HG03558 (cell line): ENCODE data around the gene AVL9.
"Not testable (repeated sequence)": the region's sequence is repeated elsewhere in the genome, so short reads cannot be mapped to it uniquely, and the experiment has no call there.

Experiments used
- ATAC-seq: cut with Tn5 transposase; IDR thresholded peaks from one replicate; pipeline ENCODE4 v1.9.1; 2021; ENCODE audit warnings: moderate number of reproducible peaks; ENCODE audit not compliant: unreplicated experiment; ENCODE audit errors: extremely low read depth

Gene AVL9

DNA sequence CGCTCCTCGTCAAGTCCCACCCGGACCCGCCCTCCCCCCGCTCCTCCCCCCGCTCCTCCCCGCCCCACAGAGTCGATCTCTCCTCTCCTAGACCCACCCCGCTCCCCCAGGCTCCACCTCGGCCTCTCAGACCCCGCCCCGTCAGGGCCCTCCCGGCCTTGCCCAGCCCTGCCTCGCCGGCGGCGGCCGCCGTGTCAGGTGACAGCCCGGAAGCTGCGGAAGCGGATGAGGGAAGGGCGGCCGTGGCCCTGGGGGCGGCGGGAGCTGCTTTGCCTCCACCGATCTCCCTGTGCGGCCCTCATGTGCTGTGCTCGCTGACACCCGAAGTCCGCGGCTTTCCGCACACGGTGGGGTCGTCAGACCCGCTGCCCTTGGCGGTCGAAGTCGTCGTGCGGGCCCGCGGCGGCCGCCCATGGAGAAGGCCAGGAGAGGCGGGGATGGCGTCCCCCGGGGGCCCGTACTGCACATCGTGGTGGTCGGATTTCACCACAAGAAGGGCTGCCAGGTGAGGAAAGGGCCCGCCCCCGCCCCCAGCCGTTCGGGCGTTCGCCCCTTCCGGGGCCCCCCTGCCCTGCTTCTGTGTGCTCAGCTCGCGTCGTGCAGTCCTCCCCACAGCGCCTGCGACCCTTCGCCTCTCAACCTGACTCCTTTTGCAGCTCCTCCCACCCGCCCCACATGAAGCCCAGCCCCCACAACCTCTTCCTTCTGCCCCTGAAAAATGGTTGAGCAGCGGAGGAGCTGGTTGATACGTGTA is at the start of gene AVL9:
Gene AVL9, plus strand, starts transcription at position 192 of the 754 bp plus-strand sequence. Its CDS starts 221 bp downstream, at position 413.
- peak; percentile 79 for ATAC-seq

DNA sequence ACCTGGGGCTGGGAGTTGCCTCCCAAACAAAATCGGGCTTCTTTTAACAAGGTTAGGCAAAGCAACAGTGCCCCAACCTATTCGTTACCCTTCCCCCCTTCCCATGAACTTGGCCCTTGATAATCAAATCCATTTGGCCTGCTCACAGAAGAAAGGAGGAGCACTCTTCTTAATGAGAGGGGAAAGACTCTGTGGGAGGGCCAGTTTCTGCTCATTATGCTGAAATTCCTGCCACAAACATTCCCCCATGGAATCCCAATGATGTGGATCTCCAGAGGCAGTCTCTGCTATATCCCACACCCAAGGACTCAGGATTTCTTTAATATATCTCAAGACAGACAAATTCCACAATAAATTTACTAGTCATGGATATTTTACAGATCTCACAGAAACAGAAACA is 48.1 kb upstream of the AVL9 start:
- ATAC-seq = no peak

DNA sequence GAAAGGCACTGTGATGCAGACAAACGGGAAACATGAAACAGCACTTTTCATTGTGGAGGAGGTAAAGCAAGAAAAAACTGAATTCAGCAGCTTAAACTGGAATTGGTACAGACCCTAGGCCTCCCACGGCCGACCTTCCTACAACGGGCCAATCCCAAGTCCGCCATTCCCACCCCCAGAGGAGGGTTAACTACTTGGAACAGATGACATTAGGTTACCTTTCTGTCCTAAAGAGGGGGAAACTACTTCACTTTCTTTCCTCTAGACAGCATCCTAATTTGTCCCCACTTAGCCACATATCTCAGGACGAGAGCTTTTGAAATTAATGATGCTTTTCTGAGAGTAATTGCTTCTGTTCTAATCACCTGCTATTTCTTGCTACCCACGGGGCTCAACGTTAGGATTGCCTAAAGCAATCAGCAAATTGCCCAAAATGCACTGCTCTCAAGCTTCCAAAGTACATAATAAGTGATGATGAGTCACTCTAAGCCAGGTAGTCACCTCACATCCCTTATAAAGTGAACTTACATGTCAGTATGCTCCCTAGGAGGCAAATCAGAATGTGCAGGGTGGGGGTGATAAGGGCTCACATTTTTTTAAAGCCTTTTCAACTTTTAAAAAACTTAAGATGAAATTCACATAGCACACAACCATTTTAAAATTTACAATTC is 41.8 kb upstream of the AVL9 start:
- no peak for ATAC-seq

DNA sequence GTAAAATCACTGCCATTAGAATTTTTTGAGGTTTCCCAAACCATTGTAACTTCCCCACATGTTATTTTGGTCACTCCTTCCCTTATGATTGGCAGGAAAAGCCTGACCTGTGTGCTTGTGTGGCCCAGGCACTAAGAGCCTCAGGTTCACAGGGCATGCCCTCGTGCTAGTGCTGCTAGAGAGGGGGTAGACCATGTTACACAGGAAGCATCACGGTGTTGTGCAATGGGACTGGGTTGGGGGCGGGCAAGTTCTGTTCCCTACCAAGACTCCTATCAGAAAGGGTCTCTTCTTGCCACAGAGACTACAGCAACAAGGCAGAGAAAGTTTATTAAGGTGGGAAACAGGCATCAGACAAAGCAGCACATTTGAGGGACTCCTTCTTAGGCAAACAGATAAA is 37.3 kb upstream of the AVL9 start:
- no peak for ATAC-seq

DNA sequence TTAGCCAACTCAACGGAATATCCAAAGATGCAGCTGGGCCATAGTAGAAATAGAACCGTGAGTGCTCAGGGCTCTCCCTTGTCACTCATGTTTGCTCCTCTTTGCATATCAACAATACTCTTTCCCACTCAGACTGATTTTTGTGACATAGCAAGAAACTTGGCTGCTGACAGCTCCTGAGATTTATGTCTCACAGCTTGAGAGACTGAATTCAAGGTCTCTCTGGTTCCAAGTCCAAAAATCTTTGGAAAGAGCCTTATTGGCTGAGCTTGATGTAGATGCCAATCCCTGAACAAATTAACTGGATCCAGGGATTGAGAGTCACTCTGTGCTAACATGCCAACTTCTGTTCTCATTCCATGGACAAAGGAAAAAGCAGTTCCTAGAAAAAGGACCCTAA is 35.5 kb upstream of the AVL9 start:
- ATAC-seq = no peak

DNA sequence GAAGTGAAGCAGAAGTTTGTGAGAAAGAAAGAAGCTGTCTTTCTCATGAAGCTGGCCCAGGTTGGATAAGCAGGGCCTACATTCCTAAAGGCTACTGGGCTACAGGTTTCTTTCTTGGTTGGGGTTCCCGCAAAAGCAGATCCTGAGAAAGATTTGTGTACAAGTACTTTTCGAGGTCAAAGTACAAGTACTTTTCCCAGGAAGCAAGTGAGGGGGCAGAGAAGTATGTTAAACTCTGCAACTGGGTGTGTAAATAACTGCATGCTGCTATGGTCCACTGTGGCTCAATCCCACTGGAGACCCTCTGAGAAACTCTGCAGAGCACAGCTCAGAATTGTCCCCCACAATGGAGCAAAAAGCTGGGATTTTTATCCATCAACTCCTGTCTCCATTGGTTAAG is 33.8 kb upstream of the AVL9 start:
- ATAC-seq = no peak

DNA sequence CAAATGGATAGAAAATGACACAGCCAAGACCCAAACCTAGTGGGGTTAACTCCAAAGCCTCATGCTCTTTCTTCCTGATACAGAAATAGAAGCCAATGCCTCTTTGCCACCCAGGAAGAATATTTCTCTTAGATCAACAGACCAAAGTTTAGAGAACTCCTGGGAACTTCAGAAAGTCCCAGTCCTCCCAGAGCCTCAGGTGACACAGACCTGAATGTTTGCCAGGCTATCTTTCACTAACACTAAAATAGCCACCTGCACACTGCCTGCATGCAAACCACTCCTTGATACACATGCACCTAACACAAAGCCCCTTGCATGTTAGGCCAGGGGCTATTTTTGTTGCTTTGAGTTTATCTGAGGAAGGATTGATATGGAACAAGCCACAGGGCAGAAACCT is 32.8 kb upstream of the AVL9 start:
- no peak for ATAC-seq

DNA sequence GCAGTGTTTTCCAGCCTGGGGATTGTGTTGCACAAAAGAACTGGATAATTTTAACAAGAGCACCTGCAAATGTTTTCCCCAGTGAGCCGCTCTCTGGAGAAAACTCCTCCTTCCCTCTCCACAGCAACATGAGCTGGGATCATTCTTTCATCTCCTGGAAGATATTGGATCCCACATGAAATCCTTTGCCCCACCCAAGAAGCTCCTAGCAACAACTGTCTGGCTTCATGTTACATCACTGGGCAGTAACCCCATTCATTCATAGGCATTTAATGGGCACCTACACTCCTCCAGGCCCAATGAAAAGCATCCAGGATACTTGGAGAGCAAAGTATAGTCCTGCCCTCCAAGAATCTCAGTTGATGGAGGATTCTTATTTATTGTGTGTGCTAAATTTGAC is 32.3 kb upstream of the AVL9 start:
- ATAC-seq = no peak

DNA sequence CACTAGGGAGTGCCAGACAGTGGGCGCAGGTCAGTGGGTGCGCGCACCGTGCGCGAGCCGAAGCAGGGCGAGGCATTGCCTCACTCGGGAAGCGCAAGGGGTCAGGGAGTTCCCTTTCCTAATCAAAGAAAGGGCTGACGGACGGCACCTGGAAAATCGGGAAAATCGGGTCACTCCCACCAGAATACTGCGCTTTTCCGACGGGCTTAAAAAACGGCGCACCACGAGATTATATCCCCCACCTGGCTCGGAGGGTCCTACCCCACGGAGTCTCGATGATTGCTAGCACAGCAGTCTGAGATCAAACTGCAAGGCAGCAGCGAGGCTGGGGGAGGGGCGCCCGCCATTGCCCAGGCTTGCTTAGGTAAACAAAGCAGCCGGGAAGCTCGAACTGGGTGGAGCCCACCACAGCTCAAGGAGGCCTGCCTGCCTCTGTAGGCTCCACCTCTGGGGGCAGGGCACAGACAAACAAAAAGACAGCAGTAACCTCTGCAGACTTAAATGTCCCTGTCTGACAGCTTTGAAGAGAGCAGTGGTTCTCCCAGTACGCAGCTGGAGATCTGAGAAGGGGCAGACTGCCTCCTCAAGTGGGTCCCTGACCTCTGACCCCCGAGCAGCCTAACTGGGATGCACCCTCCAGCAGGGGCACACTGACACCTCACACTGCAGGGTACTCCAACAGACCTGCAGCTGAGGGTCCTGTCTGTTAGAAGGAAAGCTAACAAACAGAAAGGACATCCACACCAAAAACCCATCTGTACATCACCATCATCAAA is 30.5 kb upstream of the AVL9 start:
- not testable (repeated sequence) for ATAC-seq

DNA sequence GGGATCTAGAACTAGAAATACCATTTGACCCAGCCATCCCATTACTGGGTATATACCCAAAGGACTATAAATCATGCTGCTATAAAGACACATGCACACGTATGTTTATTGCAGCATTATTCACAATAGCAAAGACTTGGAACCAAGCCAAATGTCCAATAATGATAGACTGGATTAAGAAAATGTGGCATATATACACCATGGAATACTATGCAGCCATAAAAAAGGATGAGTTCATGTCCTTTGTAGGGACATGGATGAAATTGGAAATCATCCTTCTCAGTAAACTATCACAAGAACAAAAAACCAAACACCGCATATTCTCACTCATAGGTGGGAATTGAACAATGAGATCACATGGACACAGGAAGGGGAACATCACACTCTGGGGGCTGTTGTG is 25.3 kb upstream of the AVL9 start:
- not testable (repeated sequence) for ATAC-seq

DNA sequence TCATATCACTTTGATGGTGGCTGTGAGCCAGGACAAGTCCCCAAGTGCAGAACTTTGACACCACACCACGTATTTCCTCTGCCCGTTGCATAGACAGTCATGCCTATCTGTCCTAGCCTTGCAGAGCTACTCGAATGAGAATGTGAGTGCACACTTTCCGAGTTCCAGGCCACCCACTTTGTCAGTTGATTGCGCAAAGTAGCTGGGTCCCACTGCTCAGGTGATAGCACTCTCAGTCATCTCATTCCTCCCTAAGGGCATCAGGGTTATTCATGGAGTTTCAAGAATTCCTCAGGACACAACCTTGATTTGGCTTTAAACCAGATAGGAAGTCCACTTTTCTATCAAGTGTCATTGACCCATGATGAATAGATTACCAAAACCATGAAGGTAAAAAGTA is 24.4 kb upstream of the AVL9 start:
- no peak for ATAC-seq

DNA sequence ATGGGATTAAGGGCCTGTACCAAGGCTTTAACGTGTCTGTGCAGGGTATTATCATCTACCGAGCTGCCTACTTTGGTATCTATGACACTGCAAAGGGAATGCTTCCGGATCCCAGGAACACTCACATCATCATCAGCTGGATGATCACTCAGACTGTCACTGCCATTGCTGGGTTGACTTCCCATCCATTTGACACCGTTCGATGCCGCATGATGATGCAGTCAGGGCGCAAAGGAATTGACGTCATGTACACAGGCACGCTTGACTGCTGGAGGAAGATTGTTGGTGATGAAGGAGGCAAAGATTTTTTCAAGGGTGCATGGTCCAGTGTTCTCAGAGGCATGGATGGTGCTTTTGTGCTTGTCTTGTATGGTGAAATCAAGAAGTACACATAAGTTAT is 23.3 kb upstream of the AVL9 start:
- no peak for ATAC-seq

DNA sequence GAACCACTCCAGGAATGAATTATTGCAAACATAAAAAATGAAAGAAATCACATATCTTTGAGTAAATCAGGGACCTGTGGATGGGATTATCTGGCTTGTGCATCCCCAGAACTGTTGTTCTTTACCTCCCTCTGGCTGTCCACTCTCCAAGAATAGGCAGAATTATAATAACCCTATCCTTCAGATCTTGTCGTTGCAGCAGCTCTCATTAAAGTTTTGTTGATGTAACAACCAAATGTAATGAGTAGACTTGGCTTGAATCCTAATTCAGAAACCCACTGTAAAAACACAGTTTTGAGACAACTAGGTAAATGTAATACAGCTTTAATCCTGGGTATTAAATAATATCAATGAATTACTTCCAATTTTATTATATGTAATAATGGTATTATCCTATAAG is 21.3 kb upstream of the AVL9 start:
- ATAC-seq = no peak

DNA sequence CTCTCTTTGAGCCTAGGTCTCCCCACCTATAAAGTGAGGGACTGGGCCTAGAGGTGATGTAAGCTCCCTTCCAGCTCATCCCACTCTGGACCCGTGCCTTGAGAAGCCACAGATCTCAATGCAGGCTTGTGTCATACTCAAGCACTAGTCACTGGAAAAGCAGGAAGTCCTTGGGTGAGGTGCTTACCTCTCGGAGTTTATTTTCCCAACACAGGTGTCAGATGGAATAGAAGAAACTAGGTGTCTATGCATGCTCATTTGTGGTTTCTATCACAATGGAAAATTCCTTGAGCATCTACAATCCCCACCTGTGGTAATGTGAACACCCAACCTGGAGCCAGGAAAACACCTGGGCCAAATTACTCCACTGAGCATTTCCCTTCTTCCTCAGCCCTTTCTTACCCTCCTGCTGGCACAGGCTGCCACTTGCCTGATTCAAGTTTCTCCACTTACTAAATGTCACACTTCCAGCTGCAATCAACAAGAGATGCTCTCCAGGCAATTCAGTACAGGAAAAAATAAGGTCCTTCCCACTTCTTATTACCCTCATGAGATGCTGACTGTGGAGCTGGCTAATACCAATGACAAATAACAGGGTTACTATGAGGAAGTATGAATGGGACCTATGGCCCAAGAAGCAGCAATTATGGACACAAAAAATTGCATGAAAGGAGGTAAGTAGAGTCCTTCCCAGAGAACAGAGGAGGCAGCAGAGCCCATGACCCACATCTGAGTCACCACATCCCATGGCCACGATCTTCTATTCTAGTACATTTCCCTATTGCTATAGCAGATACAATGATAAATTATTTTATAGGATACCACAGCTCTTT is 18.3 kb upstream of the AVL9 start:
- no peak for ATAC-seq

DNA sequence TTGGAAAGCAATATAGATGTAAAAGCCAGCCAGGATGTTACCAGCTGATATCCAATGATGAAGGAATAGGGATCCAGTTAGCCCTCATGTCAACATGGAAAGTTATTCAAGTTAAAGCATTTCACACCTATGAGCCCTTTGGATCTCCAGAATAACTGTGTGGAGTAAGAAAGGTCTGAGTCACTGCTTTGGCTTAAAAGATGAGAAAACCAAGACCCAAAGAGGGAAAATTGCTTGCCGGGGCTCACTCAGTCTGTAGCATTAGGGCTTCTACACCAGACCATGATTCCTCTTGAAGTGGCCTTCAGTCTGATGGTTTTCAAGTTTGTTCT is 17.7 kb upstream of the AVL9 start:
- ATAC-seq = no peak

DNA sequence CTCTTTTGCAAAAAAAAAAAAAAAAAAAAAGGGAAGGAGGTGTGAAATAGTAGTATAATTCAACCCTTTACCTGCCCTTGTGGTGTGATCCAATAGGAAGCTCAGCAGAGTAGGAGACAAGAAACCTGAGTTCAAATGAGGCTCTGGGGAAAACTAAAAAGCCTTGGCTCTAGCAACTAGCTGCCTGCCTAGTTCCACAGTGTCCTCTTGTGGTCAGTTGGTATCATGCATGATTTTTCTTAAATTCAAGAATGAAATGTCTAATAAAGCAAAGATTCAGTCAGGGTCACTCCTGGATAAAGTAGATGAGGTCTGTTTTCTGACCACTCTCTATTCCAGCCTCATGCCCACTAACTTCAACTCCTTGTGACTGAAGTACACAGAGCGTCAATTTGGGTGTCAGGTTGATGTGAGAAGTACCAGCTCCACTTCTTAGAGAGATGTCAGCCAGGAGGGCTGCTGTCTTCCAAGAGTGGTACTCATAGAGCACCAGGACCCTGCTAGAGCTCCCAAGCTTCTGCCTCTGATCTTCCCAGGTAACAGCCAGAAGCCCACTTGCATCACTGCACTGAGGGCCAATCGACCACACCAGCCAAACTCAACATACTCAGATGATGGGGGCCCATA is 15.6 kb upstream of the AVL9 start:
- no peak for ATAC-seq

DNA sequence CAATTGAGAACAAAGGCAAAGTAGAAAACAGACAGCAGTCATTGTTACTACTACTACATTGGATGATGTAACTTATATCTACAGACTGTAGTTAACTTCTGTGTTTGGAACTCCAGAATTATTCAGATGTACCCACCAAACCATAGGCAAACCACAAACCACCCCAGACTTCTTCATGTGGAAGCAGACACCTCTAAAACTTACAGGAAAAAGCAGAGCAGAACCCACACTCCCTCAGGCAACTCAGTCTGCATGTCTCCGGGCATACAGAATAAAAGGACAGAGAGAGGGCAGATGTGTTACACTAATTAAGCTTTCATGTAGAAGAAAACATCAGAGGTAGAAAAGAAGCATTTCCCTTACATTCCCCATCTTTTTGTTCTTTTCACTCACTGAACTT is 14.1 kb upstream of the AVL9 start:
- no peak for ATAC-seq

DNA sequence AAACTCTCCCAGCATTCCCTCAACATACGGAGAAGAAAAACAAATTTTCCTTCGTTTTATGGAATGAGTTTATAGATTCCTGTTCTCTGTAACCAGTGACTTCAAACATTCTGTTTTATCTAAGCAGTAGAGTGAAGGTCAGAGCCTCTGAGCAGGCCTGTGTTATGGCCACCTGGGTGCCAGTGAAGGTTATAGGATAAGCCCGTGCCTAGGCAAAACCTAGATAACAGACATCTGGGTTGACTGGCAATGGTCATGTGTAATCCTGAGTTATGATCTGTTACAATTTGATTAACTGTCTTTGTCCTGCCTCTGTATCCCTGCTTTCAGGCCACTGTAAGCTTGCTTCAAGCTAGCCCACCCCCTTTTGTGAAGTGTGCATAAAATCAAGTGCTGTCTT is 13.4 kb upstream of the AVL9 start:
- no peak for ATAC-seq

DNA sequence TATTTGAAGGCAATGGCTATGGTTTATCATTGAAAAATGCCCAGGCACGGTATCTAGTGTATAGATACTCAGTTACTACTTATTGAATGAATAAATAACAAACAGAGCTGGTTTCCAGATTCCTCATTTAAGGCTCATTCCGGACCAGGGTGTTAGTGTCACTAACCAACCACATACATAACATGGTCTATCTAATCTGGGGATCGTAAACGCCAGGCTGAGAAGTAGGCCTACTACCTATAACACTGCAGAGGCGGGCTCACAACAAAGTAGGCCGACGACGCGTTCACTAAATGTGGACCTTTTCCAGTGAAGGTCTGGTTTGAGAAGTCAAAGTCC is 5.5 kb upstream of the AVL9 start:
- no peak for ATAC-seq

DNA sequence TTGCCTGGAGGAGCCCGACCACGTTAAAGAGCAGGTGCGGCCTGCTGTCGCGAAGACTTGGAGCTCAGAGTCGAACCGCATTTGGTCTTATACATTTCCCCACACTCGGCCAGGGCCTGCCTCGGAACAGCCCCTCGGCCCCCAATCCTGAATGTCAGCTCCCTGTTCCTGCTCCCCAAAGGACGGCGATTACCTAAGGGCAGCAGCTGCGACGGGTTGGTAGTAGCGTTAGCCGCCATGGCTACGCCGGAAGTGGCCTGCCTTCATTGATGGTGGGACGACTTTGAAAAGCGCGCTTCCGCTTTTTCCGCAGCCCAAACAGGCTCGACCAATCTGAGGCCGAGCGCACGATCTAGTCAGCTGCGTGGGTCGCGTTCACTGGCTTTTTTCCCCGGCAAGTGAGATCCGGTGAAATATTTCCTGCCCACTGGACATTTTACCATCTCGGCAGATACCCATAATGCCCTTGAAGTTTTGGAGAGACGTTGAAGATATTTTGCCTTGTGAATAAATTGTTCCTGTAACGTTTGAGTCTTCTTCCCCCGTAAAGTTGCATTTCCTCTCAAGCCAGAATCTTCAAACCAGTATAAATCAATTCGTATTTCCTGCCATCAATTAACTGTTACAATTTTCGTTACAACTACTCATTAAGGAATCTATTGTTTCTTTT is 5.0 kb upstream of the AVL9 start, which contains the start of gene LSM5:
Gene LSM5, minus strand, starts transcription at position 254 of the 670 bp plus-strand sequence. Its CDS starts 15 bp downstream, at position 239.
- peak; percentile 83 for ATAC-seq
